HEK293 (cell line): ENCODE results near the gene CDH24.
A peak's percentile ranks its signal among the peaks of the same experiment; 100 is the strongest.

ENCODE experiments used
- FEZF1 ChIP-seq: fragments of 450-650 bp; formaldehyde crosslinking; IDR thresholded peaks from 2 replicates; pipeline ENCODE4 v1.5.1; 2016; ENCODE audit warnings: missing biosample characterization, missing genetic modification characterization
- SP2 ChIP-seq: fragments of 450-650 bp; formaldehyde crosslinking; IDR thresholded peaks from 2 replicates; pipeline ENCODE4 v1.5.1; 2016; ENCODE audit warnings: missing biosample characterization, missing genetic modification characterization
- TF ChIP-seq, protein P1 (sequence below): fragments of 450-650 bp; formaldehyde crosslinking; IDR thresholded peaks from 2 replicates; pipeline ENCODE4 v1.5.1; 2016; ENCODE audit warnings: missing biosample characterization, missing genetic modification characterization

DNA sequence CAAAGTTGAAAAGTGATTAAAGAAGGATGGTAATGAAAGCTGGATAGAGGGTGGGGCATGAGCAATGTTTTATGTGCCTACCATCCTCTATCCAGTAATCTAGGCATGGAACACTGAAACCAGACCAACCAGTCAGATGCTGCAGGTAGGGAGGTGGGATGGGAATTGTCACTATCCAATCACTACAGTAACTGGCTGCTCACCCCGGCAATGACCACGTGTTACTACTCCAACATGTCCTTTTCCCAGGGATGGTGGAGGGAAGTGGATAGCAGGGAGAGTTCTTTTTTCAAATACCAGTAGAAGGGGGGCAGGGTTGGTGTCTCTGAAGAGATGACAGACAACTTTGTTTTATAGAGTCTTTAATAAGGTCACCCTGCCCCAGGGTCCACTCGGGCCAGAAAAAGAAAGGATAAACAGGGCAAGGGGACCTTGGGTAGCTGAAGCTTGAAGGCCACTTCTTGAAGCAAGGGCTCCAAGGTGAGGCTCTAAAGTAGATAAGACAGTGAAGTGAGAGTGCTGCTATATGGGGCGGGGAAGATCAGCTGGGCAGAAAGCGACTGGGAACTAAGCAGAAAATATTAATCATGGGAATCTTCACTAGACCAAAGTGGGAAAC lies 14.7 kb upstream of the CDH24 start:
- TF ChIP-seq, protein P1, sequence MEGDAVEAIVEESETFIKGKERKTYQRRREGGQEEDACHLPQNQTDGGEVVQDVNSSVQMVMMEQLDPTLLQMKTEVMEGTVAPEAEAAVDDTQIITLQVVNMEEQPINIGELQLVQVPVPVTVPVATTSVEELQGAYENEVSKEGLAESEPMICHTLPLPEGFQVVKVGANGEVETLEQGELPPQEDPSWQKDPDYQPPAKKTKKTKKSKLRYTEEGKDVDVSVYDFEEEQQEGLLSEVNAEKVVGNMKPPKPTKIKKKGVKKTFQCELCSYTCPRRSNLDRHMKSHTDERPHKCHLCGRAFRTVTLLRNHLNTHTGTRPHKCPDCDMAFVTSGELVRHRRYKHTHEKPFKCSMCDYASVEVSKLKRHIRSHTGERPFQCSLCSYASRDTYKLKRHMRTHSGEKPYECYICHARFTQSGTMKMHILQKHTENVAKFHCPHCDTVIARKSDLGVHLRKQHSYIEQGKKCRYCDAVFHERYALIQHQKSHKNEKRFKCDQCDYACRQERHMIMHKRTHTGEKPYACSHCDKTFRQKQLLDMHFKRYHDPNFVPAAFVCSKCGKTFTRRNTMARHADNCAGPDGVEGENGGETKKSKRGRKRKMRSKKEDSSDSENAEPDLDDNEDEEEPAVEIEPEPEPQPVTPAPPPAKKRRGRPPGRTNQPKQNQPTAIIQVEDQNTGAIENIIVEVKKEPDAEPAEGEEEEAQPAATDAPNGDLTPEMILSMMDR (tag by site-specific recombination) = no peak
- TF ChIP-seq FEZF1 (tag by site-specific recombination) (no peak), SP2 (tag by site-specific recombination) (peak; percentile 22; the same call in 1 of the 2 replicates)
